Activated T-cell treated with anti-CD3 and anti-CD28 coated beads for 24 hours (primary cell): ENCODE data around the gene MARCHF7.
A peak's percentile ranks its signal among the peaks of the same experiment; 100 is the strongest.
"Not testable (repeated sequence)": the region's sequence is repeated elsewhere in the genome, so short reads cannot be mapped to it uniquely, and the experiment has no call there.

Experiments
- DNase-seq: peaks from one replicate; pipeline ENCODE4 v3.0.0-alpha.2; 2020; ENCODE audit warnings: low read depth

MARCHF7 gene

GRCh38 chr2:159712143-159712928 lies at the start of gene MARCHF7:
Gene MARCHF7 (plus strand): TSS chr2:159712506. CDS start chr2:159729023, 16,517 bp downstream.
- DNase-seq = peak; percentile 93

- DNase-seq = not testable (repeated sequence)
Measured at GRCh38 chr2:159667423-159667822, 44.9 kb upstream of the MARCHF7 start.

DNA sequence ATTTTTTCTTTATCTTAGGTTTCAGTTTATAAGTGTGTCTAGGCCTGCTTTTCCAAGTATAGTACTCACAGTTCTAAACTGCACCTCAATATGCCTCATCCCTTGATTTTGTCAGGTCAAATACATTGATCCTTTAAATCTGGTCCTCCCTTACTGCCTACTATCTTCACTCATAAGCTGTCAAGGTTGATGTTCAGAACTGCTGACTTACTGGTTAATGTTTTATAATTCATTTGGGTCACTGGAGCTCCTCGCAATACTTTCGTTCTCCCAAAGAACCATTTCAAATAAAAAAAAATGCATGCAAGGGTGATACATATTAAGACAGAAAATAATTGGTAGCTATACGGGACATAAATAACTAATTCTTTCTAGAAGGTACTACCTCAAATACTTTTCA lies 41.3 kb upstream of the MARCHF7 start:
- no peak for DNase-seq

- no peak for DNase-seq
Measured at GRCh38 chr2:159677654-159678053, 34.7 kb upstream of the MARCHF7 start.

- DNase-seq = no peak
Measured at GRCh38 chr2:159680692-159681091, 31.6 kb upstream of the MARCHF7 start.

- DNase-seq = no peak
Measured at GRCh38 chr2:159683817-159684216, 28.5 kb upstream of the MARCHF7 start.

- no peak for DNase-seq
Measured at GRCh38 chr2:159684796-159685195, 27.5 kb upstream of the MARCHF7 start.

GRCh38 chr2:159694500-159695040 lies 17.7 kb upstream of the MARCHF7 start:
- DNase-seq = no peak

- no peak for DNase-seq
Measured at GRCh38 chr2:159695795-159696448, 16.4 kb upstream of the MARCHF7 start.

DNA sequence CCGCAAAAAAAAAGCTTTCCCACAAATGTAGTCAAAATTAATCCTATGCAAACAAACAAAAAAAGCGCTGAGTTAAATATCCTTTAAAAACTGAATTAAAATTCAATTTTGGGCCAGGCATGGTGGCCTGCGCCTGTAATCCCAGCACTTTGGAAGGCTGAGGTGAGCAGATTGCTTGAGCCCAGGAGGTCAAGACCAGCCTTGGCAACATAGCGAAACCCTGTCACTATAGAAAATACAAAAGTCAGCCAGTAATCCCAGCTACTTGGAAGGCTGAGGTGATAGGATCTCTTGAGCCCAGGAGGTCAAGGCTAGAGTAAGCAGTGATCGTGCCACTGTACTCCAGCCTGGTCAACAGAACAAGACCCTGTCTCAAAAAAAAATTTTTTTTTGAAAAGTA lies 8.8 kb upstream of the MARCHF7 start:
- no peak for DNase-seq

- DNase-seq = no peak
Measured at GRCh38 chr2:159706385-159706980, 5.8 kb upstream of the MARCHF7 start.

GRCh38 chr2:159708066-159708760 lies 4.1 kb upstream of the MARCHF7 start:
- no peak for DNase-seq

DNA sequence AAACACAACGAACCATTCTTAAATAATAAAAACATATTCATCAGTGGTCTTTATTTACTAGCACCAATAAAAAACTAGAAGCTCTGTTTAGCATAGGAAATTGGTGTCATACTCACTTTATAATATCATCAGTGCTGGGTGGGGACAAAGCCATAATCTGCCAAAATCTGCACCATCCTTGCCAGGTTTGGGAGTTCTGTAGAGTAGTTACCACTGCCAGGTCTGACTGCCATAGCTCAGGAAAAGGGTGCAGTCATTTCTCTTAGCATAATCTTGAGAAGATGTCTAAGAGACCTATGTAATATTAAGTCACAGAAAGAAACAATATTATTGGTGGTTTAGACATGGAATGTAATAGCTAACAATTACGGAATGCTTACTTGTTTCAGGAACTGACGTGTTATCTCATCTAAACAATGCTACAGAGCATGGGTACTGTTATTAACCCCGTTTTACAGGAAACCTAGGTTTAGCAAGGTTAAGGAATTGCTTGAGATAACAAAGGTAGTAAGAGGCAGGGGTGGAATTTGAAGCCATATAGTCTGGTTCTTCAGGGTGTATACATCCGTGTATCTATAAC lies 1.6 kb upstream of the MARCHF7 start:
- DNase-seq = no peak

GRCh38 chr2:159711562-159712142 lies 654 bp upstream of the MARCHF7 start:
- no peak for DNase-seq

GRCh38 chr2:159712929-159713420 lies 669 bp downstream of the MARCHF7 start:
- DNase-seq = no peak

- DNase-seq = no peak
Measured at GRCh38 chr2:159713631-159714246, 1.4 kb downstream of the MARCHF7 start.

- no peak for DNase-seq
Measured at GRCh38 chr2:159714247-159714930, 2.1 kb downstream of the MARCHF7 start.

DNA sequence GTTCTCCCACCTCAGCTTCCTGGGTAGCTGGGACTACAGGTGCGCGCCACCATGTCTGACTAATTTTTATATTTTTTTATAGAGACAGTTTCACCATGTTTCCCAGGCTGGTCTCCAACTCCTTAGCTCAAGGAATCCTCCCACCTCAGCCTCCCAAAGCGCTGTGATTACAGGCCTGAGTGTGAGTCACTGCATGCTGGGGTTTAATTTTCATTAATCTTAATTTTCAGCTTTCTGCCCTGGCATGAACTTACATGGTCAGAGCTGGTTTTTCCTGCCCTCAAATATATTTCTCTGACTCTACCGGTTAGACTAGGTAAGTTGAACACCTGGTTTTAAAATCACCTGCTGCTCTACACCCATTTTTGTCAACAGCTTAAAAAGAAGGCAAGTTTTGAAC lies 3.1 kb downstream of the MARCHF7 start:
- DNase-seq = no peak

DNA sequence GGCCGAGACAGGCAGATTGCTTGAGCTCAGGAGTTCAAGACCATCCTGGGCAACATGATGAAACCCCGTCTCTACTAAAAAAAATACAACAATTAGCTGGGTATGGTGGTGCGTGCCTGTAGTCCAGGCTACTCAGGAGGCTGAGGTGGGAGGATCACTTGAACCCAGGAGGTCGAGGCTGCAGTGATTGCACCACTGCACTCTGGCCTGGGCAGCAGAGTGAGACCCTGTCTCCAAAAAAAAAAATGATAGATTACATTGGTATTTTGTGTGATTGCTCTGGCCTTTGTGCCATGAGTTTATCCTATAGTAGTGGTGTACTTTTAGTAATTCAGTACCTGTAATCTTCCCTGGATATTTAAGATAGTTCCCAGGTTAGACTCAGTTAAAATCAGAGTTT lies 4.1 kb downstream of the MARCHF7 start:
- DNase-seq = not testable (repeated sequence)

DNA sequence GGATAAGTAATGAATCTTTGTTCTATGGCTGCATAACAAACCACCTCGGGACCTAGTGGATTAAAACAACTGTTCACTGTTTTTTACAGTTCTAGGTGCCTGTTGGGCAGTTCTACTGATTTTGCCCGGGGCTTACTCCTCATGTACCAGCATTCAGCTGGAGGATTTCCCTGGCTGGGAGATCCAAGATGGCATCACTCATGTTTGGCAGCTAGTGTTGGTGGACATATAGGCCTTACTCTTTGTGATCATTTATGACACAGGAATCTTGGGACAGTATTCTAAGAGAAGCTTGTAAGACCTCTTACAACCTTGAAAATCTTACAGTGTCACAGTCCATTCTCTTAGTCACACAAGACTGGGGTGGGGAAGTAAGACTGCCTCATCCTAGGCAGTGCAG lies 4.6 kb downstream of the MARCHF7 start:
- no peak for DNase-seq
